ENCODE measurements around the gene OGFOD1.

The OGFOD1 gene

DNA sequence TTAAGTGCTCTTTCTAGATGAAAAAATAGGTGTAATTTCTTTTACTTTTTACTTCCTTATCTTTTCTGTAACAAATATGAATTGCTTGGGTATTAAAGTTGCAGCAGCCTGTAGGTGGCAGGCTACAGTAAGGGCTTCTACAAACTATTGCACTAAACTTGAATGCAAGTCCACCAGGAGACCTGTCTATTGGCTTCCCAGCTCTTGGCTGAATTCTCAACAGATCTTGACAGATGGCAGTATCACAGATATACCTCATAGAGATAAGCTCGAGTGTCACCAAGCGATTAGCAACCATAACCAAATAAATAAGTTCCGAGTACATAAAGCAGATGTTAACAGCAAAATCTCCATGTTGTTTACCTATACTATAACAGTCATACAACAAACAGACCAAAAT, 62.6 kb downstream of the OGFOD1 start:
- Histone ChIP-seq H3F3A (ENCODE audit: insufficient read depth) (no peaks in the 10 kb centered on the region), H3K9me2 (replicated peaks; ENCODE audit: insufficient read depth, low read length) (no peaks in the 10 kb centered on the region), H3K4me3 (ENCODE audit: insufficient read depth, low read length, poor library complexity, severe bottlenecking) (no peak overlapping the region), H3K4me2 (ENCODE audit: low read depth, low read length, poor library complexity, severe bottlenecking) (no peak overlapping the region), H3K36me3 (ENCODE audit: low read length) (no peaks in the 10 kb centered on the region), H4K20me1 (ENCODE audit: low read depth, low read length) (no peaks in the 10 kb centered on the region), H3K27ac (ENCODE audit: low read depth, low read length) (no peak overlapping the region), H3K9me3 (ENCODE audit: insufficient read depth, low read length) (no peaks in the 10 kb centered on the region), H3K27me3 (ENCODE audit: low read length) (no peaks in the 10 kb centered on the region), H2AFZ (ENCODE audit: low read depth, low read length, severe bottlenecking) (no peak overlapping the region), H3K9ac (ENCODE audit: low read length) (no peak overlapping the region), H3K79me2 (ENCODE audit: insufficient read depth, low read length) (no peaks in the 10 kb centered on the region)
- TF ChIP-seq, protein P1, sequence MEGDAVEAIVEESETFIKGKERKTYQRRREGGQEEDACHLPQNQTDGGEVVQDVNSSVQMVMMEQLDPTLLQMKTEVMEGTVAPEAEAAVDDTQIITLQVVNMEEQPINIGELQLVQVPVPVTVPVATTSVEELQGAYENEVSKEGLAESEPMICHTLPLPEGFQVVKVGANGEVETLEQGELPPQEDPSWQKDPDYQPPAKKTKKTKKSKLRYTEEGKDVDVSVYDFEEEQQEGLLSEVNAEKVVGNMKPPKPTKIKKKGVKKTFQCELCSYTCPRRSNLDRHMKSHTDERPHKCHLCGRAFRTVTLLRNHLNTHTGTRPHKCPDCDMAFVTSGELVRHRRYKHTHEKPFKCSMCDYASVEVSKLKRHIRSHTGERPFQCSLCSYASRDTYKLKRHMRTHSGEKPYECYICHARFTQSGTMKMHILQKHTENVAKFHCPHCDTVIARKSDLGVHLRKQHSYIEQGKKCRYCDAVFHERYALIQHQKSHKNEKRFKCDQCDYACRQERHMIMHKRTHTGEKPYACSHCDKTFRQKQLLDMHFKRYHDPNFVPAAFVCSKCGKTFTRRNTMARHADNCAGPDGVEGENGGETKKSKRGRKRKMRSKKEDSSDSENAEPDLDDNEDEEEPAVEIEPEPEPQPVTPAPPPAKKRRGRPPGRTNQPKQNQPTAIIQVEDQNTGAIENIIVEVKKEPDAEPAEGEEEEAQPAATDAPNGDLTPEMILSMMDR (IDR thresholded peaks at IDR 0.05; ENCODE audit: insufficient read depth, low read length, poor library complexity, severe bottlenecking): peak; percentile 77
- TF ChIP-seq EZH2phosphoT487 (conservative IDR thresholded peaks at IDR 0.05; ENCODE audit: low read length): no peak

DNA sequence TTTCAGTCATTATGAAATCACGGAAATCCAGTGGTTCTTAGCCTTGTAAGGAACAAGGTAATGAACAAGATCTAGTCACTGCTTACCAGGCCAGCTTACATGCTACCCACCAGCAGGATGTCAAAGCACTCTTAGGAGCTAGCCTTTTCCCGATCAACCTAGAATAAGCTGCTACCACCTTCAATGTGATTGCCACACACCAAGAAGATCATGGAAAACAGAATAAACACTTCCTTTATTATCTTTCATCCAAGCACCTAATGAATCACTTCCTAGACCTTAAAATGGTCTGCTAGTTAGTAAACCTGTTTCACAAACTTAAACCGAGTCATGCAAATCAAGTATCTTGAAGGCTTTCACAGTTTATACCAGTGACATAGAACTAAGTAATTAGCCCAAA, 63.5 kb downstream of the OGFOD1 start:
- Histone ChIP-seq H3K4me2 (ENCODE audit: low read depth, low read length, poor library complexity, severe bottlenecking) (no peak overlapping the region), H4K20me1 (ENCODE audit: low read depth, low read length) (no peaks in the 10 kb centered on the region)

DNA sequence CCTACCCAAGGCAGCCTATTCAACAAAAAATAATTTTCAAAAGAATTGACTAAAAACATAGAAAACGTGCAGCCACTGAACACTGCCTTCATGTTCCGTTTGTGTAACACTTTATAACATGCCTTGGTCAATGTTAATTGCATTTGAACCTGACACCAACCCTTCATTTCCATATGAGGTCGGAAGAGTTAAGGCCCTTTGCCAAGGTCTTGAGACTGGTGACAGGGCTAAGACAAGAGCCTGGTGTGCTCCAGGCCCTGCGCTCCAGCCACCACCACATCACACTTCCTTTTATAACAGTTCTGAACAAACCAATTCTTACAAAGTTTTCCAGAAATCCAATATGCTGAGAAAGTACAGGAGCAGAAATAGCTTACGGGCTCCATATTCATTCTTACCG, 64.3 kb downstream of the OGFOD1 start:
- no peaks in the 10 kb centered on the region for H3K79me2 ChIP-seq (ENCODE audit: insufficient read depth, low read length)
- no peak overlapping the region for H3K9ac ChIP-seq (ENCODE audit: low read length)
- H3K4me3 ChIP-seq (ENCODE audit: insufficient read depth, low read length, poor library complexity, severe bottlenecking): no peak overlapping the region
- no peak overlapping the region for H3K4me2 ChIP-seq (ENCODE audit: low read depth, low read length, poor library complexity, severe bottlenecking)
- H3K27ac ChIP-seq (ENCODE audit: low read depth, low read length): no peak overlapping the region
- no peaks in the 10 kb centered on the region for H3K9me3 ChIP-seq (ENCODE audit: insufficient read depth, low read length)
- no peaks in the 10 kb centered on the region for H3K36me3 ChIP-seq (ENCODE audit: low read length)
- no peaks in the 10 kb centered on the region for H3K27me3 ChIP-seq (ENCODE audit: low read length)
- no peak overlapping the region for H2AFZ ChIP-seq (ENCODE audit: low read depth, low read length, severe bottlenecking)
- H3F3A ChIP-seq (ENCODE audit: insufficient read depth): no peaks in the 10 kb centered on the region
- no peak for TF ChIP-seq EZH2phosphoT487 (conservative IDR thresholded peaks at IDR 0.05; ENCODE audit: low read length)
- TF ChIP-seq, protein P1 (IDR thresholded peaks at IDR 0.05; ENCODE audit: insufficient read depth, low read length, poor library complexity, severe bottlenecking): no peak
- no peaks in the 10 kb centered on the region for H4K20me1 ChIP-seq (ENCODE audit: low read depth, low read length)
- no peaks in the 10 kb centered on the region for H3K9me2 ChIP-seq (replicated peaks; ENCODE audit: insufficient read depth, low read length)

More for the DNA sequence above, 63.5 kb downstream of the OGFOD1 start:
- Histone ChIP-seq H3K27me3 (ENCODE audit: low read length) (no peaks in the 10 kb centered on the region), H3K9me2 (replicated peaks; ENCODE audit: insufficient read depth, low read length) (no peaks in the 10 kb centered on the region), H3F3A (ENCODE audit: insufficient read depth) (no peaks in the 10 kb centered on the region), H3K79me2 (ENCODE audit: insufficient read depth, low read length) (no peaks in the 10 kb centered on the region), H2AFZ (ENCODE audit: low read depth, low read length, severe bottlenecking) (no peak overlapping the region), H3K27ac (ENCODE audit: low read depth, low read length) (no peak overlapping the region), H3K4me3 (ENCODE audit: insufficient read depth, low read length, poor library complexity, severe bottlenecking) (no peak overlapping the region), H3K9me3 (ENCODE audit: insufficient read depth, low read length) (no peaks in the 10 kb centered on the region), H3K36me3 (ENCODE audit: low read length) (no peaks in the 10 kb centered on the region), H3K9ac (ENCODE audit: low read length) (no peak overlapping the region)
- TF ChIP-seq EZH2phosphoT487 (conservative IDR thresholded peaks at IDR 0.05; ENCODE audit: low read length): no peak
- TF ChIP-seq, protein P1 (IDR thresholded peaks at IDR 0.05; ENCODE audit: insufficient read depth, low read length, poor library complexity, severe bottlenecking): no peak

All from SU-DHL-6 (cell line).